SK-N-SH (cell line): ENCODE measurements around the gene DOK7.

ENCODE experiments used
- MXI1 ChIP-seq: IDR thresholded peaks from 2 replicates; pipeline ENCODE4 v1.6.1; 2012; ENCODE audit warnings: mild to moderate bottlenecking, low read depth, low read length, improper control_type of control experiment
- RCOR1 ChIP-seq: fragments of 150-350 bp; IDR thresholded peaks from 2 replicates; pipeline ENCODE4 v1.6.1; 2017; ENCODE audit warnings: antibody characterized with exemption, low read length

DNA sequence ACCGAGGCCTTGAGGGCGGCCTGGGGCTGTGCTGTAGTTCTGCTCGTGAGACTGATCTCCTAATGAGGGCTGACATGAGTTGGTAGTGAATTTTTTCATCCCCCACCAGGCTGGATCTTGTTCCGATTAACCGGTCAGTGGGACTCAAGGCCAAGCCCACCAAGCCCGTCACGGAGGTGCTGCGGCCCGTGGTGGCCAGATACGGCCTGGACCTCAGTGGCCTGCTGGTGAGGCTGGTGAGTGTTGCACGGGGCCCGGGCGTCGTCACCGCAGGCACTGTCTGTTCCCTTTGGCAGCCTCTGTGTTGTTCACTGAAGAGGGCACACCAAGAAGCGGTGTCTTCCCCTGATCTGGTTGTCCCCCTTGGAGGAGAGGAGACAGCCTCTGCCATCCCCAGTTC lies 39.7 kb upstream of the DOK7 start:
- TF ChIP-seq RCOR1 (no peak), MXI1 (no peak)
